PC-9 (cell line): ENCODE measurements around the gene RXRB. TPM values are rescaled to one million over a fixed set of nuclear protein-coding genes. Genes with fewer than 3 reads are reported as not detected.

Source experiments
- BruUV-seq: library from RNA; stranded (reverse); fragments of 400-500 nt; replicated peaks from 2 replicates; lab custom pipeline; 2021; lab: Mats Ljungman, UMichigan
- CTCF ChIA-PET: fragments of 300-600 bp; sonication (Branson Sonifier 250); formaldehyde crosslinking; loops from one replicate; lab custom pipeline; 2022; ENCODE audit warnings: antibody characterized with exemption; lab: Charles Lee
- POLR2A ChIA-PET: fragments of 300-600 bp; sonication (Branson Sonifier 250); formaldehyde crosslinking; loops from one replicate; lab custom pipeline; 2022; ENCODE audit warnings: antibody characterized with exemption; ENCODE audit not compliant: unreplicated experiment; lab: Charles Lee
- DNase-seq, 2 experiments: peaks; one replicate each; pipeline versions ENCODE4 v3.0.0 to v3.0.0-alpha.2; 2015 to 2022; ENCODE audit warnings: mixed read lengths in 1 of 2
- H2AFZ ChIP-seq: fragments of 200-600 bp; sonication (generic); 2 replicates; pipeline ENCODE4 v1.8.1; 2017; ENCODE audit warnings: antibody characterized with exemption
- H3F3A ChIP-seq: fragments of 200-600 bp; sonication (generic); 2 replicates; pipeline ENCODE4 v1.8.1; 2017; ENCODE audit warnings: antibody characterized with exemption, mild to moderate bottlenecking, low read depth; ENCODE audit not compliant: insufficient read depth
- H3K27ac ChIP-seq: fragments of 200-600 bp; sonication (generic); 2 replicates; pipeline ENCODE4 v1.6.1; 2016; ENCODE audit warnings: mixed run types
- H3K27me3 ChIP-seq: fragments of 200-600 bp; sonication (generic); 2 replicates; pipeline ENCODE4 v1.6.1; 2016; ENCODE audit warnings: low read depth, mixed run types; ENCODE audit not compliant: insufficient read depth
- H3K36me3 ChIP-seq: fragments of 200-600 bp; sonication (generic); 2 replicates; pipeline ENCODE4 v1.6.1; 2016; ENCODE audit warnings: low read depth, mixed run types
- H3K4me1 ChIP-seq: fragments of 200-600 bp; sonication (generic); replicated peaks from 2 replicates; pipeline ENCODE4 v1.6.1; 2016; ENCODE audit warnings: mixed run types; ENCODE audit not compliant: insufficient read depth
- H3K4me2 ChIP-seq: fragments of 200-600 bp; sonication (generic); 2 replicates; pipeline ENCODE4 v1.6.1; 2017; ENCODE audit warnings: mixed run types
- H3K4me3 ChIP-seq: fragments of 200-600 bp; sonication (generic); 2 replicates; pipeline ENCODE4 v1.6.1; 2016; ENCODE audit warnings: mixed run types
- H3K79me2 ChIP-seq: fragments of 200-600 bp; sonication (generic); 2 replicates; pipeline ENCODE4 v1.6.1; 2017; ENCODE audit warnings: low read depth, mixed run types
- H3K9me2 ChIP-seq: fragments of 200-600 bp; sonication (generic); 2 replicates; pipeline ENCODE4 v1.8.1; 2017; ENCODE audit warnings: mild to moderate bottlenecking; ENCODE audit not compliant: insufficient read depth
- H3K9me3 ChIP-seq: fragments of 200-600 bp; sonication (generic); 2 replicates; pipeline ENCODE4 v1.8.1; 2016; ENCODE audit warnings: low read depth; ENCODE audit not compliant: insufficient read depth
- H4K20me1 ChIP-seq: fragments of 200-600 bp; sonication (generic); 2 replicates; pipeline ENCODE4 v1.8.1; 2017; ENCODE audit not compliant: insufficient read depth
- EZH2 ChIP-seq: fragments of 200-600 bp; sonication (generic); IDR thresholded peaks from 2 replicates; pipeline ENCODE4 v1.8.0; 2017; ENCODE audit warnings: antibody characterized with exemption, low read depth
- intact Hi-C: fragments of 100-400 bp; cut with micrococcal nuclease; formaldehyde crosslinking; loops from one replicate; pipeline ENCODE4 v1.10.0; 2022; ENCODE audit not compliant: unreplicated experiment
- total RNA-seq: library from RNA; stranded (reverse); gene quantifications from 2 replicates; pipeline ENCODE4 v1.2.3, GENCODE V29; 2021
- TF ChIP-seq, protein P1 (sequence below): fragments of 200-600 bp; sonication (generic); conservative IDR thresholded peaks from 2 replicates; pipeline ENCODE4 v1.6.1; 2017; ENCODE audit warnings: mixed run types, antibody characterized with exemption, mild to moderate bottlenecking, moderate library complexity

Gene RXRB
- total RNA-seq, 1 experiment from 2014 or later = 49.8 TPM

GRCh38 chr6:33206027-33206863 is 5.8 kb upstream of the RXRB start:
- Histone ChIP-seq H3K9me2 (no peaks in the 10 kb centered on the region), H4K20me1 (peaks cover 6% of the 10 kb centered on the region; the same call in 1 of the 2 replicates), H3K79me2 (peaks cover 23% of the 10 kb centered on the region), H3K9me3 (no peaks in the 10 kb centered on the region), H2AFZ (no peak overlapping the region), H3K36me3 (peaks cover 29% of the 10 kb centered on the region), H3K27ac (0 out of 2 replicates have a peak overlapping the region, but pooled peaks have one; percentile 14), H3K4me3 (no peak overlapping the region), H3F3A (peaks cover 39% of the 10 kb centered on the region; the same call in 1 of the 2 replicates), H3K4me1 (peaks cover 38% of the 10 kb centered on the region), H3K27me3 (no peaks in the 10 kb centered on the region), H3K4me2 (peak overlapping the region; percentile 88)
- TF ChIP-seq, protein P1, sequence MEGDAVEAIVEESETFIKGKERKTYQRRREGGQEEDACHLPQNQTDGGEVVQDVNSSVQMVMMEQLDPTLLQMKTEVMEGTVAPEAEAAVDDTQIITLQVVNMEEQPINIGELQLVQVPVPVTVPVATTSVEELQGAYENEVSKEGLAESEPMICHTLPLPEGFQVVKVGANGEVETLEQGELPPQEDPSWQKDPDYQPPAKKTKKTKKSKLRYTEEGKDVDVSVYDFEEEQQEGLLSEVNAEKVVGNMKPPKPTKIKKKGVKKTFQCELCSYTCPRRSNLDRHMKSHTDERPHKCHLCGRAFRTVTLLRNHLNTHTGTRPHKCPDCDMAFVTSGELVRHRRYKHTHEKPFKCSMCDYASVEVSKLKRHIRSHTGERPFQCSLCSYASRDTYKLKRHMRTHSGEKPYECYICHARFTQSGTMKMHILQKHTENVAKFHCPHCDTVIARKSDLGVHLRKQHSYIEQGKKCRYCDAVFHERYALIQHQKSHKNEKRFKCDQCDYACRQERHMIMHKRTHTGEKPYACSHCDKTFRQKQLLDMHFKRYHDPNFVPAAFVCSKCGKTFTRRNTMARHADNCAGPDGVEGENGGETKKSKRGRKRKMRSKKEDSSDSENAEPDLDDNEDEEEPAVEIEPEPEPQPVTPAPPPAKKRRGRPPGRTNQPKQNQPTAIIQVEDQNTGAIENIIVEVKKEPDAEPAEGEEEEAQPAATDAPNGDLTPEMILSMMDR = no peak
- no peak for TF ChIP-seq EZH2
- intact Hi-C loops = loop anchor here (10.0 kb wide), 2 partner anchors 69 to 209 kb away; partner anchors contain the start of genes B3GALT4, CUTA, PHF1 and RPS18
- TSS peak; percentile 9 for BruUV-seq
- CTCF ChIA-PET = no interaction called here
- POLR2A ChIA-PET = interaction anchor here (0.5 kb wide), 1 partner anchor 44 kb away, joined by 5 read pairs; no protein-coding TSS in a partner anchor
- DNase-seq = no peak

- intact Hi-C loops = loop anchor here (10.0 kb wide), 2 partner anchors 69 to 209 kb away; partner anchors contain the start of genes B3GALT4, CUTA, PHF1 and RPS18
- Histone ChIP-seq H3K4me3 (peak overlapping the region; percentile 80), H3F3A (peaks cover 34% of the 10 kb centered on the region; the same call in 1 of the 2 replicates), H4K20me1 (peaks cover 6% of the 10 kb centered on the region; the same call in 1 of the 2 replicates), H3K36me3 (peaks cover 29% of the 10 kb centered on the region), H3K27ac (peak overlapping the region; percentile 58), H3K9me2 (no peaks in the 10 kb centered on the region), H2AFZ (peak overlapping the region; percentile 93), H3K79me2 (peaks cover 28% of the 10 kb centered on the region), H3K27me3 (no peaks in the 10 kb centered on the region), H3K9me3 (no peaks in the 10 kb centered on the region), H3K4me1 (peaks cover 38% of the 10 kb centered on the region), H3K4me2 (peak overlapping the region; percentile 88)
- peak; percentile 73 to 77 for DNase-seq
- TF ChIP-seq, protein P1 = no peak
- TF ChIP-seq EZH2 = no peak
- no TSS peak for BruUV-seq
- ChIA-PET POLR2A (interaction anchor here (0.5 to 0.7 kb wide), 2 partner anchors 45 to 60 kb away, joined by 4 to 5 read pairs; no protein-coding TSS in a partner anchor), CTCF (no interaction called here)
These were observed 4.9 kb upstream of the RXRB start for GRCh38 chr6:33205191-33206026.
